Loucy (cell line): ENCODE data around the gene SNTA1.

Source experiments
- H2AFZ ChIP-seq: fragments of 200-600 bp; sonication (generic); 2 replicates; pipeline ENCODE4 v1.6.0; 2016; ENCODE audit warnings: antibody characterized with exemption, mild to moderate bottlenecking, low read length, moderate library complexity
- H3F3A ChIP-seq: fragments of 200-600 bp; 2 replicates; pipeline ENCODE4 v1.6.0; 2016; ENCODE audit warnings: antibody characterized with exemption, low read depth, mild to moderate bottlenecking
- H3K27me3 ChIP-seq: fragments of 200-600 bp; sonication (generic); 2 replicates; pipeline ENCODE4 v1.6.1; 2014; ENCODE audit warnings: low read length, mild to moderate bottlenecking; ENCODE audit not compliant: insufficient read depth, poor library complexity, severe bottlenecking
- H3K36me3 ChIP-seq: fragments of 200-600 bp; sonication (generic); 2 replicates; pipeline ENCODE4 v1.6.1; 2016; ENCODE audit warnings: low read length; ENCODE audit not compliant: insufficient read depth
- H3K4me1 ChIP-seq: fragments of 200-600 bp; sonication (generic); 2 replicates; pipeline ENCODE4 v1.5.1; 2014; ENCODE audit warnings: low read length, mild to moderate bottlenecking; ENCODE audit not compliant: insufficient read depth, poor library complexity, severe bottlenecking
- H3K4me2 ChIP-seq: fragments of 200-600 bp; sonication (generic); 2 replicates; pipeline ENCODE4 v1.6.0; 2014; ENCODE audit warnings: antibody characterized with exemption, low read length, low read depth, mild to moderate bottlenecking; ENCODE audit not compliant: poor library complexity, severe bottlenecking
- H3K4me3 ChIP-seq: fragments of 200-600 bp; sonication (generic); 2 replicates; pipeline ENCODE4 v1.5.1; 2014; ENCODE audit warnings: low read length, mild to moderate bottlenecking, mixed read lengths; ENCODE audit not compliant: poor library complexity, severe bottlenecking
- H3K79me2 ChIP-seq: fragments of 200-600 bp; sonication (generic); 2 replicates; pipeline ENCODE4 v1.6.1; 2014; ENCODE audit warnings: low read length; ENCODE audit not compliant: insufficient read depth
- H3K9ac ChIP-seq: fragments of 200-600 bp; sonication (generic); 2 replicates; pipeline ENCODE4 v1.6.0; 2014; ENCODE audit warnings: mild to moderate bottlenecking, low read depth, low read length, moderate library complexity; ENCODE audit not compliant: poor library complexity, severe bottlenecking
- H3K9me2 ChIP-seq: fragments of 200-600 bp; sonication (generic); replicated peaks from 2 replicates; pipeline ENCODE4 v1.6.1; 2016; ENCODE audit warnings: low read depth, low read length, mixed read lengths
- H3K9me3 ChIP-seq: fragments of 200-600 bp; sonication (generic); 2 replicates; pipeline ENCODE4 v1.6.1; 2014; ENCODE audit warnings: mild to moderate bottlenecking, antibody characterized with exemption, low read length, low read depth; ENCODE audit not compliant: insufficient read depth
- H4K20me1 ChIP-seq: fragments of 200-600 bp; sonication (generic); 2 replicates; pipeline ENCODE4 v1.6.0; 2014; ENCODE audit warnings: antibody characterized with exemption, low read length, mild to moderate bottlenecking; ENCODE audit not compliant: insufficient read depth, poor library complexity, severe bottlenecking
- CTCF ChIP-seq: fragments of 200-600 bp; sonication (generic); conservative IDR thresholded peaks from 2 replicates; pipeline ENCODE4 v1.5.1; 2014; ENCODE audit warnings: mild to moderate bottlenecking, antibody characterized with exemption, low read length
- EZH2phosphoT487 ChIP-seq: fragments of 200-600 bp; IDR thresholded peaks from 2 replicates; pipeline ENCODE4 v1.6.1; 2018; ENCODE audit warnings: antibody characterized with exemption, mild to moderate bottlenecking, moderate library complexity, borderline replicate concordance

Gene SNTA1

GRCh38 chr20:33386673-33387072 is 56.9 kb downstream of the SNTA1 start:
- Histone ChIP-seq H3K27me3 (no peaks in the 10 kb centered on the region), H2AFZ (no peak overlapping the region), H3K9ac (no peak overlapping the region), H3K4me1 (no peaks in the 10 kb centered on the region), H3K9me2 (no peaks in the 10 kb centered on the region), H3K79me2 (no peaks in the 10 kb centered on the region), H4K20me1 (no peaks in the 10 kb centered on the region), H3K9me3 (no peaks in the 10 kb centered on the region), H3K36me3 (peaks cover 44% of the 10 kb centered on the region), H3K4me3 (no peak overlapping the region), H3K4me2 (no peak overlapping the region), H3F3A (no peaks in the 10 kb centered on the region)
- TF ChIP-seq CTCF, result no peak
- TF ChIP-seq EZH2phosphoT487, result no peak

- H2AFZ ChIP-seq, result no peak overlapping the region
- H3K9me2 ChIP-seq, result no peaks in the 10 kb centered on the region
- no peaks in the 10 kb centered on the region for H4K20me1 ChIP-seq
- no peak overlapping the region for H3K4me3 ChIP-seq
- H3K9me3 ChIP-seq, result no peaks in the 10 kb centered on the region
- H3K27me3 ChIP-seq, result no peaks in the 10 kb centered on the region
- peaks cover 52% of the 10 kb centered on the region for H3K36me3 ChIP-seq
- H3K9ac ChIP-seq, result no peak overlapping the region
- no peak overlapping the region for H3K4me2 ChIP-seq
- TF ChIP-seq EZH2phosphoT487, result no peak
- TF ChIP-seq CTCF, result no peak
- no peaks in the 10 kb centered on the region for H3K4me1 ChIP-seq
- H3F3A ChIP-seq, result no peaks in the 10 kb centered on the region
- no peaks in the 10 kb centered on the region for H3K79me2 ChIP-seq
Measured at GRCh38 chr20:33377366-33377765, 66.2 kb downstream of the SNTA1 start.

GRCh38 chr20:33373735-33374605 is 69.6 kb downstream of the SNTA1 start:
- TF ChIP-seq CTCF (no peak), EZH2phosphoT487 (no peak)
- H4K20me1 ChIP-seq, result no peaks in the 10 kb centered on the region
- H3K79me2 ChIP-seq, result no peaks in the 10 kb centered on the region
- no peak overlapping the region for H3K4me2 ChIP-seq
- no peaks in the 10 kb centered on the region for H3K27me3 ChIP-seq
- H2AFZ ChIP-seq, result no peak overlapping the region
- H3K9me3 ChIP-seq, result no peaks in the 10 kb centered on the region
- H3K4me3 ChIP-seq, result no peak overlapping the region
- no peaks in the 10 kb centered on the region for H3F3A ChIP-seq
- H3K4me1 ChIP-seq, result peaks cover 9% of the 10 kb centered on the region
- no peaks in the 10 kb centered on the region for H3K9me2 ChIP-seq
- H3K36me3 ChIP-seq, result peaks cover 45% of the 10 kb centered on the region; the same call in 1 of the 2 replicates
- H3K9ac ChIP-seq, result no peak overlapping the region
